MG63 (cell line): Measurements from ENCODE around the gene LZTS2. TPM values are rescaled to one million over a fixed set of nuclear protein-coding genes. Genes with fewer than 3 reads are reported as not detected.
A peak's percentile ranks its signal among the peaks of the same experiment; 100 is the strongest.

Source experiments
- DNase-seq: peaks from one replicate; pipeline ENCODE4 v3.0.0-alpha.2; 2020
- H3K27me3 ChIP-seq: fragments of 250-450 bp; sonication (Bioruptor Pico); 2 replicates; pipeline ENCODE4 v1.5.1; 2020; ENCODE audit warnings: mild to moderate bottlenecking, moderate library complexity
- H3K36me3 ChIP-seq: fragments of 250-450 bp; sonication (Bioruptor Pico); 2 replicates; pipeline ENCODE4 v1.5.1; 2020; ENCODE audit warnings: mild to moderate bottlenecking, moderate library complexity
- H3K4me3 ChIP-seq: fragments of 250-450 bp; sonication (Bioruptor Pico); 2 replicates; pipeline ENCODE4 v1.5.1; 2020; ENCODE audit warnings: mild to moderate bottlenecking, moderate library complexity
- H3K9me3 ChIP-seq: fragments of 250-450 bp; sonication (Bioruptor Pico); 2 replicates; pipeline ENCODE4 v1.5.1; 2020; ENCODE audit warnings: mild to moderate bottlenecking, moderate library complexity
- total RNA-seq: library from RNA; depleted of rRNA; stranded (reverse); fragments of >200 nt; shearing (Covaris generic); gene quantifications from 2 replicates; pipeline ENCODE4 v1.2.3, GENCODE V29; 2014; ENCODE audit warnings: low replicate concordance

The LZTS2 gene
- total RNA-seq, 1 experiment from 2014 or later, result 64.4 TPM

DNA sequence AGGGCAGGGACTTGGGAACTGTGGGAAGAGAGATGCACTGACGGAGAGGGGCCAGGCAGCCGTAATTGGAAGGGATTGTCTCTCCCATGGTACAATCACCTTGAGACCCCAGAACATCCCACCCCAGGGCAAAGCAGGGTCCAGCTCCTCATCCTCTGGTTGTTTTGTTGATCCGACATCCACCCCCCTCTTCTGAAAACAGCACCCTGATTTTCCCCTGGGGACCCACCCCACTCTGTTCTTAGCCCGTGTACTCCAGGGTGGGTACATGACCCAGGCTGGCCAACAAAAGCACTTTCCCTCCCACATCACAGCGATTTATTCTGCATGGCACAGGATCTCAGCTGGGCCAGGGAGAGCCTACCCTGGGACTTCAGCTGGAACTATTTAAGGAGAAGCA is 17.2 kb downstream of the LZTS2 start:
- DNase-seq, result no peak
- H3K27me3 ChIP-seq, result no peaks in the 10 kb centered on the region
- no peak overlapping the region for H3K4me3 ChIP-seq
- H3K9me3 ChIP-seq, result no peaks in the 10 kb centered on the region
- H3K36me3 ChIP-seq, result no peaks in the 10 kb centered on the region

DNA sequence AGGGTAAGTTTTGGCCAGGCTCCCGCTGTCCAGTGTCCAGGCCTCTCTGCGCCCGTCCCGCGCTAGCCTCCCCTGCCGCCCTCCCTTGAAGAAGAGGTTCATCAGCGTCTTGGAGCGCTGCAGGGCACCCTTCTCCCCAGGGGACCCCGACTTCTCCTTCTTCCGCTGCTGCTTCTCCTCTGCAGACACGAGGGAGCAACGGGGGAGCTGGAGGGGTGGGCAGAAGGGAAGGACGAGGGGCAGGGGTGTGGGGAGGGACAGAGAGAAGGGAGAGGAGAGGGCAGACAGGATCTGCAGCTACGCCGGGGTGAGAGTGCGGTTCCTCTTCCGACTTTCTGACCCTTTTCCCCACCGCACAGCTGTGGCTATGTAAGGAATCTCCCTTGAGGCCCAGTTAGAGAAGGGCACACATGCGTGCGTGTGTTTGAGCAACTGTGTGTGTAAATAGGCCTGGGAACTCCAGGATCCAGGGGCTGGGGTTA is 18.6 kb downstream of the LZTS2 start:
- Histone ChIP-seq H3K4me3 (no peak overlapping the region), H3K9me3 (no peaks in the 10 kb centered on the region), H3K36me3 (no peaks in the 10 kb centered on the region), H3K27me3 (no peaks in the 10 kb centered on the region)
- no peak for DNase-seq

DNA sequence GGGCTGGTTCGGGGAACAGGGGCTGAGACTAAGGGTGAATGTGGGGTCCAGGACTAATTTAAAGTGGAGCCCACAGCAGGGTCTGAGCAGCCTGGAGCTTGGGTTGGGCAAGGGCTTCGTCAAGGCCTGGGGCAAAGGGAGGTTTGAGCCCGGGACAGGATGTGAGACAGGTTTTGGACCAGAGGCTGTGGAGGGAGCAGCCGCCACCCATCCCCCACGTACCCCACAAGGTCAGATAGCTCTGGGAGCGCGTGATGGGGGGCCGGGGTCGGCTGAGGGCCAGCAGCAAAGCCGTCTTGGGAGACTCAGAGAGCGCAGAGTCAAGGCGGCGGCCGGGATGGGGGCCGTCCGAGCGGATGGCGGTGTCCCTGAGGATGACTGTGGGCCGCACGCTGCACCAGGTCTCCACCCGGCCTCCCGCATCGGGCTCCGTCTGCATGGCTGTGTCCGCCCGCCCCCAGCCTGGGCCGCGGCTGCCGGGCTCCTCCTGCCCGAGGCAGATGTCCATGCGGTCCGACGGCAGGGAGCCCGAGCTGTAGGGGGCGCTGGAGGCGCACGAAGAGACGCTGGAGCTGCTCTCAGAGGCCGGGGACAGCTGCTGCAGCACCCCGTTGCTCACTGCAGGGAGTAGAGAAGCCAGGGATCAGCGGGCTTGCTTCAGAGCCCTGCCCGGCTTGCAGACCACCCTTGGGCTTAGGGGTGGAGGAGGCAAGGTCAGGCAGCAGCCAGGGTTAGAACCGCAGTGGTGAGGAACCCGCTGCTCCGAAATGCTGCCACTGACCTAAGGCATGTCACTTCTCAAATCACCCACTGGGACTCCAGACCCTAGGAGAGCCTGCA is 19.2 kb downstream of the LZTS2 start:
- peak; percentile 83 for DNase-seq
- no peak overlapping the region for H3K4me3 ChIP-seq
- H3K27me3 ChIP-seq, result no peaks in the 10 kb centered on the region
- no peaks in the 10 kb centered on the region for H3K36me3 ChIP-seq
- H3K9me3 ChIP-seq, result no peaks in the 10 kb centered on the region

DNA sequence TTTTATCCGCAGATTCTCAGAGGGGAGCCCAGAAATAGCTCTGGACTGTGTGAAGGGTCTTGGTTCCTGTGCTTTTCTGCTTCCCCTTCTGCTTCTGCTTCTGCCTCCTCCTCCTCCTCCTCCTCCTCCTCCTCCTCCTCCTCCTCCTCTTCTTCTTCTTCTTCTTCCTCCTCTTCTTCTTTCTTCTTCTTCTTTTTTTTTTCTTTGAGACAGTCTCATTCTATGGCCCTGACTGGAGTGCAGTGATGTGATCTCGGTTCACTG is 19.8 kb downstream of the LZTS2 start:
- no peaks in the 10 kb centered on the region for H3K27me3 ChIP-seq
- H3K4me3 ChIP-seq, result no peak overlapping the region
- H3K36me3 ChIP-seq, result no peaks in the 10 kb centered on the region
- H3K9me3 ChIP-seq, result no peaks in the 10 kb centered on the region
- no peak for DNase-seq

DNA sequence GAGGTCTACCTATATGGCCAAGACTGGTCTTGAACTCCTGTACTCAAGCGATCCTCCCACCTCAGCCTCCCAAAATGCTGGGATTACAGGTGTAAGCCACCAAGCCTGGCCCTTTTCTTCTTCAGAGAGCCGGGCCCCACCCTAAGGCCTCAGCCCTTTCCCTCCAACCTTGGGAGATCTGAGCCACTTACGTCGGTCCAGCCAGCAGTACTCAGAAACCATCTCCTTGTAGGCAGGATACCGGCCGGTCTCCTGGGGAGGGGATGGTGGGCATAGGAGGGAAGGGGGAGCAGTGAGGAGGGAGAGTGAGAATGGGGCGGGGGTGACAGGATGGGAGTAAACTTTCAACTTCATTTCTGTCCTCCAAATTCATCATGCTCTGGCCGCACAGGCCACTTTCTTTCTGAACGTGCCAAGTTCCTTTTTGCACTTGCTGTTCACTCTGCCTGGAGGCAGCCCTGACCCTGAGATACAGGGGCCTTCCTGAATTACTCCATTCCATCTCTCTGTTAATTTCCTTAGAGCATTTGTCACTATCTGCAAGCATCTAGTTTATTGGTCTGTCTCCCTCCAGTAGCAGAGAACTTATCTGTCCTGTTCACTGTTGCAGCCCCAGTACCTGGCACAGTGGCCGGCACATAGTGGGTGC is 20.9 kb downstream of the LZTS2 start:
- DNase-seq, result no peak
- Histone ChIP-seq H3K4me3 (no peak overlapping the region), H3K9me3 (no peaks in the 10 kb centered on the region), H3K27me3 (no peaks in the 10 kb centered on the region), H3K36me3 (no peaks in the 10 kb centered on the region)

DNA sequence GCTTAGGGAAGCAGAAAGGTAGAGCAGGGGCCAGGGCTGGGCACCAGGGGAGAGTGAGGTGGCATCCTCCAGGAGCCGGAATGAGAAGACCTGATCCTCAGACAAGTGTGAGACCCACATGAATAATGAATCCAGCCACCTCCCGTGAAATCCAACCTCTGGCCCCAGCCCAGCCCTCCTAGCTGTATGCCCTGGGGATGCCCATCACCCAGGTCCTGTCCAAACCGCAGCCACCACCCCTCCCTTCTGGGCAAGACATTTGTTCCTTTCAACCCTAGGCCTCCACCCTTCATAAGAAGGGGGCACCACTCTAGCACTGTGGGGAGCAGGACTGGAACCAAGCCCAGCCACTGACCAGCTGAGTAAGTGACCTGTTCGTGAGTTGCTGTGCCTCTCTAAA is 21.6 kb downstream of the LZTS2 start:
- DNase-seq, result no peak
- Histone ChIP-seq H3K36me3 (no peaks in the 10 kb centered on the region), H3K9me3 (no peaks in the 10 kb centered on the region), H3K4me3 (no peak overlapping the region), H3K27me3 (no peaks in the 10 kb centered on the region)

DNA sequence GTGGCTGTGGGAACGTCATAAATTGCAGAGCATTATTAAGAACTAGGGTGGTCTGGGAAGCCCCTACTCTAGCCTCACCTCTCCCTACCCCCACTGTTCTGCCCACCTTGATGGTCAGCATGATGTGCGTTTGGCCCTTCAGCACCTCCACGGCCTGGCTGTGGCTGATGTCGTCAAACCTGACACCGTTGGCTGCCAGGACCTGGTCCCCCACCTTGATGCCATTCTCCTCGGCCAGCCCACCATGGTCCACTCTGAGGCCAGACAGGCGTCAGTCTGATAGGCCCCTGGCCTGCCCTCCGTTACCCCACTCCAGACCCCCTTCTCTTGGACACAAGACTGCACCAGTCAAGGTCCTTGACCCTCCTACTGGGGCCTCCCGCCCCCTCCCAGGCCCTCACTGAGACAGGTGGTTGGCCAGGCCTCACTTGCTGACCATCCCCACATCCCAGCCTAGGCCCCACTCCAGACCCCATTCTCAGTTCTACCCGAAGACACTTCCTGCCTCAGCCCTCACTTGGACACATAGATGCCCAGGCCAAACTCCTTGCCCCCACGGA is 22.2 kb downstream of the LZTS2 start:
- DNase-seq, result no peak
- no peak overlapping the region for H3K4me3 ChIP-seq
- no peaks in the 10 kb centered on the region for H3K27me3 ChIP-seq

DNA sequence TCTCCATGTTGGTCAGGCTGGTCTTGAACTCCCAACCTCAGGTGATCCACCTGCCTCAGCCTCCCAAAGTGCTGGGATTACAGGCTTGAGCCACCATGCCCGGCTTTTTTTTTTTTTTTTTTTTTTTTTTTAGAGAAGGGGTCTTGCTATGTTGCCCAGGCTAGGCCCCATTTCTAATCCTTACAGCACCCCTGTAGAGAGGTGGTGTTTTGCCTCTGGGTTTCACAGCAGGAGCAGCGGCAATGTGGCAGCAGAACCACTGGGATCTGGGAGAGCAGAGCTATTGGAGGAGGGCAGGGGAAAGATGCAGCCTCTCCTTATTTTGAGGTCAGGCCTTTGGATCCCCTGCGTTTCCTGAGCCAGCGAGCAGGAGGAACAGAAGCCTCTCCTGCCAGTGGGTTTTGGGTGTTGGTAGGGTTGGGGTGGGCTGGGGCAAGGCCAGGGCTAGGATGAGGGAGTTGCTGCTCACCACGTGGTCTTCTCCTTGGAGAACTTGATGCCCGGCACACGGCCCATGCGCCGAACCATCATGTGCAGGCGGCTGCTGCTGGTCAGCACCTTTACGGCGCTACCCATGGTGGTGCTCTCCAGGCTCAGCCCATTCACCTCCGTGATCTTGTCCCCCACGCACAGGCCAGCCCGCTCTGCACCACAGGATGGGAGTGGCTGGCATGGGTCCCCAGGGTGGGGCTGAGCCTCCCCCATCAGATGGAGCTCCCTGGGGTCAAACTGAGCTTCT is 23.5 kb downstream of the LZTS2 start:
- H3K4me3 ChIP-seq, result no peak overlapping the region
- no peaks in the 10 kb centered on the region for H3K27me3 ChIP-seq
- no peak for DNase-seq
- no peaks in the 10 kb centered on the region for H3K9me3 ChIP-seq
- H3K36me3 ChIP-seq, result no peaks in the 10 kb centered on the region

More for the DNA sequence above, 22.2 kb downstream of the LZTS2 start:
- Histone ChIP-seq H3K36me3 (no peaks in the 10 kb centered on the region), H3K9me3 (no peaks in the 10 kb centered on the region)

DNA sequence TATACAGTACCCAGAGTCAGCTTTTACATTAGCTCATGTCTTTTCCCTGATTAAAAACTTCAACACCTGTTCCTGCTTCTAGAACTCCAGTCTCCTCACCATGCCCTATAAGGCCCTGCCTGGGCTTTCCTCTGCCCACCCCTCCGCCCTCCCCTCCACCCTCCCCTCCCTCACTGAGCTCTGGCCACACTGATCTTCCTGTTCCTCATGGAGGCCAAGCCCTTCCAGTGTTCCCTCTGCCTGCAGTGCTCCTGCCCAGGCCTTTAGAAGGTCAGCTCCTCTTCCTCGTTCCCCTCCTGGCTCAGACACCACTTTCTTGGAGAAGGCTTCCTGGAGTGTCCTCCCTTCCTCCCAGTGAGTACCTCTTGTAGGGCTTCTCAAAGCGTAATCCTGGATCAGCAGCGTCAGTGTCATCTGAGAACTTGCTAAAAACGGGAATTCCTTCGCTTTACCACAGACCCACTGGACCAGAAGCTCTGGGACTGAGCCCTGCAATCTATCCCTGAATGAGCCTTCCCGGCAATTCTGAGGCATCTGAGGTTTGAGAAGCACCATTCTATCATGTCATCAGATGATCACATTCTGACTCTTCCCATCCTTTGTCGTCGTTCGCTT is 27.6 kb downstream of the LZTS2 start:
- Histone ChIP-seq H3K4me3 (no peak overlapping the region), H3K36me3 (no peaks in the 10 kb centered on the region), H3K9me3 (no peaks in the 10 kb centered on the region), H3K27me3 (no peaks in the 10 kb centered on the region)
- no peak for DNase-seq

DNA sequence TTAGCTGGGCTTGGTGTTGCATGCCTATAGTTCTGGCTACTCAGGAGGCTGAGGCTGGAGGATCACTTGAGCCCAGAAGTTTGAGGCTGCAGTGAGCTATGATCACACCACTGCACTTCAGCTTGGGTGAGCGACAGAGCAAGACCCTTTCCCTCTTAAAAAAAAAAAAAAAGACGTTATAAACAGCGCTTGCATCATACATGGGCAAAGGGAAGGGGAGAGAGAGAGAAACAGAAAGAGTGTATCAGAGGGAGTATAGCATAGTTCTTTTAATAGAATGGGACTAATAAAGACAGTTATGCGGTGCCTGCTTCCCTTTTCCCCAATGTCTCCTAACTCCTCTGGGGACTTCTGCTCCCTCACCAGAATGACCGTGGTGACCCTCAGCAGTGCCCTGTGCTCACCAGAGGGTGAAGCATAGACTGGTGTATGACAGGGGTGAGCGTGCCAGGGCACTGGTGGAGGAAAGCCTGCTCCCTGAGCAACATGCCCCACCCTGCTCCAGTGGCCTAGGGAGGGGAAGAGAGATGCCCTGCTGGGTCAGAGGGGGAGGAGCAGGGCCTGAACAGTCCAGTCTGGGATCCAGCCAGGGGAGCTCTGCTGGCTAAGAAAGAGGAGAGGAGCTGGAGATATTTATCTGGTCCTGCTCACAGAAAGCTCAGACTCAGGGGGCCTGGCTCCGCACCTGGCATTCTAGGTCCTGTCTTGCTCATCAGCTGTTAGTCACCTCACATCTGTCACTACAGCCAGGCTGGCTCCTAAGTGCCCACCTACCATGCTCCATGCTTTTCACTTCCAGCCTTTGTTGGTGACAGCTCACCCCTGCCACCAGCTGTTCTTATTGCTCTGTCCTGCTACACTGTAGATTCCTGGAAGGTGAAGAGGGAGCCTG is 29.1 kb downstream of the LZTS2 start:
- H3K36me3 ChIP-seq, result 0 out of 2 replicates have a peak, but pooled peaks cover 2% of the 10 kb centered on the region
- H3K9me3 ChIP-seq, result no peaks in the 10 kb centered on the region
- no peaks in the 10 kb centered on the region for H3K27me3 ChIP-seq
- no peak overlapping the region for H3K4me3 ChIP-seq
- peak; percentile 75 for DNase-seq

DNA sequence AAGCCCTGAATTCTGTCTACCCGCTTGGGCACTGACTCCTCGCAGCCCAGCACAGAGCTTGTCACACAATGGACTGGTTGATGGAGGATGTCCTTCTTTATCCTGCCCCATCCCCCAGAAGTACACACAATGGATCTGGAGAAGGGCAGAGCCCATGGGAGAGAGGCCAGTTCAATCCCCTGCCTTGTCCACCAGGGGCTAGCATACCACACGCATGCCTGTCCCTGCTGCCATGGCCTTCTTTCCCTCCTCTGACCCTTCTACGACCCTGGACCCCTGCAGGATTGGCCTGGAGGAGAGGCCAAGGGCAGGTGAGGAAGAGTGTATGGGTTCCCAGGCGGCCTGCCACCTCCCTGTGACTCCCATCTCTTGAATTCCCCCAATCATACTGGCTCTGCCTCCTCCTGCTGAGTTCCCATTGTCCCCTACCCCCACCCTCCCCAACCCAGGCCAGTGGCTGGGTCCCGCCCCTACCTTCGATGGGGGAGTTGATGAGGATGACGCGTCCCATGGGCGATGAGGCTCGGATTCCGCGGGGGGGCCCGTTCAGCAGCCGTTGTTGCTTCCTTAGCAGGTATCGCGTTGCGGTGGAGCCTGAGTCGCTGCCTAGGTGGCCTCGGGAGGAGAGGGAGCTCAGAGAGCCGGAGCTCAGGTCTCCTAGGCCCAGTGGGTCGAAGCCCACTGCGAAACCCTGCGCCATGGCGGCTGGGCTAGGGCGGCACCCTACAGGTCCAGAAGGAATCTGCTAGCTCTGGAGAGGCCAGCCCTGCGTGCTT is 30.1 kb downstream of the LZTS2 start:
- Histone ChIP-seq H3K4me3 (no peak overlapping the region), H3K9me3 (no peaks in the 10 kb centered on the region), H3K27me3 (no peaks in the 10 kb centered on the region), H3K36me3 (peaks cover 6% of the 10 kb centered on the region)
- DNase-seq, result no peak

DNA sequence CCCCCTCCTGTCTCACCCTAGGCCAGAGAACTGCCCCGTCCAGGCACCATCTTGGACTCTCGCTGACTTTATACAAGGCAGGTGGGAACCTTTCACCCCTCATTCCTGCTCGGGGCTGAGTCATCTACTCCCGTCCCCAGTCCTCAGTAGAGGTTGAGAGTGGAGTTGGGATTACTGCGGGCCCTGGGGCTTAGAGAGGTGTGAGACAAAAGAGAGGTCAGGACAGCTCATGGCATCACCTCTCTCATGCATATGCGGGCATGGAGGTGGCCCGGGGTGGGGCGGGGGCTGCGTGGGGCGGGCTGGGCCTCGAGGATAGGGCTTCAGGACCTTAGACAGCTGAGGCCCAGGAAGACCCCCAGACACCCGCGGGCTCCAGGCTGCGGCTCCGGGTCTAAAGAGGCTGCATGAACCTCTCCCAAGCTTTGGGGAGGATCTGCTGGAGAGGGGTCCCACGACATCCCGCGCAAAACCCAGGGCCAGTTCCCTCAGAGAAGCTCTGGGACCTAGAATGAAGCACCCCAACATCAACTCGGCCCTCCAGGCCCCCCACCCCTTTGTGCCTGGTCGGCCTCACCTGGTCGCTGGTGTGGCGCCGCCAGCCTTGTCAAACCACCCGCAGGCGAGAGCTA is 31.0 kb downstream of the LZTS2 start:
- Histone ChIP-seq H3K36me3 (peaks cover 12% of the 10 kb centered on the region), H3K27me3 (no peaks in the 10 kb centered on the region), H3K4me3 (peak overlapping the region; percentile 67), H3K9me3 (no peaks in the 10 kb centered on the region)
- no peak for DNase-seq

DNA sequence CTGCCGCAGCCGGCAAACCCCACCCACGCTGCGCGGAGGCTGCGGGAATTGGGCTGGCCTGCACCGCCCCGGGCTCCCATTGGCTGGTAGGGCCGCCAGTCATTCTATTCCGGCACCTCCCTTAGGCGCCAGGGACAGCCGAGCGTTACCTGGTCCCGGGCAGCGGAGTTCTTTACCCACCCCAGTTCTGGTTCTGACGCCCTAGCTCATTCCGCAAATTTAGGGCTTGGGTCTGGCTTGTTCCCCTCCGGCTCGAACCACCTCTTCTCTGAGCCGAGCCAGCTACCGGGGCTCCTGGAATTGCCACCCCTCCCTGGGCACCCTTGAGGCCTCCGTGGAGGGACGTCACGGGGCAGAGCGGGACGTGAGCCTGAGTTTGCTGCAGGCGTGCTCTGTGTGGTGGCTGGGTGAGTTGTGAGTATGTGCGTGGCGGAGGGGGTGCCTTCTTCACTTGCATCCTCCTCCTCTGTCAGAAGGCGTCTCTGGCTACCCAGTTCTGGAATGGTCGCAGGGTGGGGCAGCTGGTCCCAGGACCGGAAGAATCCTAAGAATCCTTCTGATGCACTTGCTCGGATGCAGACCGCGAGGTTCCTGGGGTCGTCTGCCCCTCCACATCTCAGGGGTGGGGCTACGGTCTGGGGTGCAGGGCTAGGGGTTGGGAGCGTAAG is 31.7 kb downstream of the LZTS2 start, which contains the start of the genes PDZD7 and SFXN3:
Gene PDZD7, minus strand, starts transcription at position 2 of the 668 bp plus-strand sequence. CDS start 910 bp downstream, outside the sequence.
Gene SFXN3, plus strand, starts transcription at position 107 of the 668 bp plus-strand sequence. CDS start 3,461 bp downstream, outside the sequence.
- H3K36me3 ChIP-seq, result peaks cover 13% of the 10 kb centered on the region
- H3K27me3 ChIP-seq, result no peaks in the 10 kb centered on the region
- DNase-seq, result peak; percentile 96
- H3K4me3 ChIP-seq, result peak within 1 kb of the TSS; percentile 67
- no peaks in the 10 kb centered on the region for H3K9me3 ChIP-seq
